HL-60/S4 treated with retinoic acid at 250 ng/mL for 4 days and 3 days (cell line): ENCODE data around the gene RGS16.

Experiments used
- in situ Hi-C: fragments of 300-500 bp; cut with MboI; formaldehyde crosslinking; loops from 2 replicates; pipeline ENCODE4 v1.7.0; 2022; ENCODE audit warnings: low sequenced_read_pairs

RGS16 gene

GRCh38 chr1:182610606-182611194, 6.5 kb upstream of the RGS16 start:
- in situ Hi-C loops = no loop called here

GRCh38 chr1:182608845-182609610, 4.8 kb upstream of the RGS16 start:
- in situ Hi-C loops = no loop called here

GRCh38 chr1:182608236-182608635, 4.0 kb upstream of the RGS16 start:
- in situ Hi-C loops = no loop called here

GRCh38 chr1:182607566-182607965, 3.4 kb upstream of the RGS16 start:
- in situ Hi-C loops = no loop called here

- in situ Hi-C loops = no loop called here
Observed at GRCh38 chr1:182603646-182604174, 479 bp downstream of the RGS16 start.

- in situ Hi-C loops = no loop called here
Observed at GRCh38 chr1:182602935-182603645, 1.1 kb downstream of the RGS16 start.

GRCh38 chr1:182601913-182602312, 2.3 kb downstream of the RGS16 start:
- in situ Hi-C loops = no loop called here

GRCh38 chr1:182601416-182601786, 2.8 kb downstream of the RGS16 start:
- in situ Hi-C loops = no loop called here

GRCh38 chr1:182600745-182601415, 3.3 kb downstream of the RGS16 start:
- in situ Hi-C loops = no loop called here

GRCh38 chr1:182600036-182600713, 4.0 kb downstream of the RGS16 start:
- in situ Hi-C loops = no loop called here

- in situ Hi-C loops = loop anchor here (5.0 to 10.0 kb wide), 3 partner anchors 145 to 515 kb away; partner anchors contain the start of genes NPL and RGSL1
Observed at GRCh38 chr1:182599339-182599738, 4.8 kb downstream of the RGS16 start.

GRCh38 chr1:182598296-182598695, 5.9 kb downstream of the RGS16 start:
- in situ Hi-C loops = loop anchor here (5.0 to 10.0 kb wide), 3 partner anchors 143 to 513 kb away; partner anchors contain the start of genes NPL and RGSL1

- in situ Hi-C loops = loop anchor here (5.0 to 10.0 kb wide), 3 partner anchors 142 to 512 kb away; partner anchors contain the start of genes NPL and RGSL1
Observed at GRCh38 chr1:182596934-182597333, 7.3 kb downstream of the RGS16 start.

GRCh38 chr1:182595641-182596240, 8.4 kb downstream of the RGS16 start:
- in situ Hi-C loops = loop anchor here (5.0 to 10.0 kb wide), 3 partner anchors 141 to 511 kb away; partner anchors contain the start of genes NPL and RGSL1

- in situ Hi-C loops = loop anchor here (10.0 kb wide), 2 partner anchors 135 to 505 kb away; partner anchors contain the start of gene RGSL1
Observed at GRCh38 chr1:182589931-182590330, 14.3 kb downstream of the RGS16 start.

- in situ Hi-C loops = no loop called here
Observed at GRCh38 chr1:182589520-182589919, 14.7 kb downstream of the RGS16 start.

GRCh38 chr1:182588500-182589396, 15.4 kb downstream of the RGS16 start, which contains the start of gene RNASEL:
Gene RNASEL, minus strand, starts transcription at chr1:182589256. Its CDS starts 2,450 bp downstream, at chr1:182586806.
- in situ Hi-C loops = no loop called here

- in situ Hi-C loops = no loop called here
Observed at GRCh38 chr1:182587666-182588499, 16.3 kb downstream of the RGS16 start.
